ENCODE results near the gene CDRT4. TPM values are rescaled to one million over a fixed set of nuclear protein-coding genes. Genes with fewer than 3 reads are reported as not detected.
"Not testable (repeated sequence)": the region's sequence is repeated elsewhere in the genome, so short reads cannot be mapped to it uniquely, and the experiment has no call there.

CDRT4 gene
- total RNA-seq, 1 experiment from 2014 or later: 17.9 TPM

DNA sequence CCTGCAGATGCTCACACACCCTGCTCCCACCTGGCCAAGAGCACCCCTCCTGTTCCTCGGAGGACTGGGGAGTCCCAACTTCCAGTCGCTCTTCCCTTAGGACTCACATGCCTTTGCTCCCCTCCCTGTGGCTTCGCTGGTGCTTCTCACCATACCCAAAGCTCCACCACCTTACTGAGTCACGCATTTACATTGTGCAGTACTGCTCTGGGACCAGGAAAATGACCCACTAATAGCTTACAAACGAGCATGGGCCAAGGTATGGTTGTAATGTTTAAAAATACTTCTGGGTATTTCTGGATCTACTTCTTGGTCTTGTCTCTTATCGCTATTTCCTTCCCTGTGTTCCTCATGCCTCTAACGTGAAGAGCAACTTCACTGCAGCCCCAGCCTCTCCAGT, 41.0 kb upstream of the CDRT4 start:
- H3K27ac ChIP-seq: no peak overlapping the region
- no peaks in the 10 kb centered on the region for H3K79me2 ChIP-seq (ENCODE audit: low read depth)
- no peak for DNase-seq
- H3K4me3 ChIP-seq: no peak overlapping the region
- ChIA-PET POLR2A (ENCODE audit: unreplicated experiment) (no interaction called here), CTCF (no interaction called here)
- no TSS peak for BruUV-seq (replicated peaks)
- no peaks in the 10 kb centered on the region for H3K36me3 ChIP-seq (ENCODE audit: low read depth)
- H3K9me2 ChIP-seq (ENCODE audit: insufficient read depth): no peaks in the 10 kb centered on the region
- no peaks in the 10 kb centered on the region for H3K4me1 ChIP-seq (replicated peaks; ENCODE audit: insufficient read depth)
- H3F3A ChIP-seq (ENCODE audit: insufficient read depth, low read depth): no peaks in the 10 kb centered on the region
- H3K9me3 ChIP-seq (ENCODE audit: insufficient read depth, low read depth): no peaks in the 10 kb centered on the region
- no peak overlapping the region for H2AFZ ChIP-seq
- TF ChIP-seq EZH2 (IDR thresholded peaks at IDR 0.05; ENCODE audit: low read depth): no peak
- TF ChIP-seq, protein P1, sequence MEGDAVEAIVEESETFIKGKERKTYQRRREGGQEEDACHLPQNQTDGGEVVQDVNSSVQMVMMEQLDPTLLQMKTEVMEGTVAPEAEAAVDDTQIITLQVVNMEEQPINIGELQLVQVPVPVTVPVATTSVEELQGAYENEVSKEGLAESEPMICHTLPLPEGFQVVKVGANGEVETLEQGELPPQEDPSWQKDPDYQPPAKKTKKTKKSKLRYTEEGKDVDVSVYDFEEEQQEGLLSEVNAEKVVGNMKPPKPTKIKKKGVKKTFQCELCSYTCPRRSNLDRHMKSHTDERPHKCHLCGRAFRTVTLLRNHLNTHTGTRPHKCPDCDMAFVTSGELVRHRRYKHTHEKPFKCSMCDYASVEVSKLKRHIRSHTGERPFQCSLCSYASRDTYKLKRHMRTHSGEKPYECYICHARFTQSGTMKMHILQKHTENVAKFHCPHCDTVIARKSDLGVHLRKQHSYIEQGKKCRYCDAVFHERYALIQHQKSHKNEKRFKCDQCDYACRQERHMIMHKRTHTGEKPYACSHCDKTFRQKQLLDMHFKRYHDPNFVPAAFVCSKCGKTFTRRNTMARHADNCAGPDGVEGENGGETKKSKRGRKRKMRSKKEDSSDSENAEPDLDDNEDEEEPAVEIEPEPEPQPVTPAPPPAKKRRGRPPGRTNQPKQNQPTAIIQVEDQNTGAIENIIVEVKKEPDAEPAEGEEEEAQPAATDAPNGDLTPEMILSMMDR (conservative IDR thresholded peaks at IDR 0.05): no peak
- H3K4me2 ChIP-seq: no peak overlapping the region
- intact Hi-C loops (cut with micrococcal nuclease; ENCODE audit: unreplicated experiment): no loop called here
- no peaks in the 10 kb centered on the region for H4K20me1 ChIP-seq (ENCODE audit: insufficient read depth)
- no peaks in the 10 kb centered on the region for H3K27me3 ChIP-seq (ENCODE audit: insufficient read depth, low read depth)

DNA sequence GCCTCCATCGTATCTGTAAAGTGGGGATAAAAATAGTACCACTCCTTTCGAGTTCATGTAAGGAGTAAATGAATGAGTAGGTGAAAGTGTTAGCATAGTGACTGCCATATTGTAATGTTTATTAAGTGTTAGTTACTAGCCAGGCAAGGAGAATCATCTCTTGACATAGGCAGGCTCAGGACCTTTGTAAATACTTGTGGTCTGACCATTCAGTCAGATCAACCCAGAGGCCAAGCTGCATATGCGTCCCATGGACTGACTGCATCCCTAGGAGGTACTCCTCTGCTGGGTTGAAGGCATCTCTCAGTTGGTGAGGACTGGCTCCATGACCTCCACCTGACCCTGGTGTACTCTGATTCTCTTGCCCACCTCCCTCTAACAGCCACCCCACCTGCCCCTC, 40.5 kb upstream of the CDRT4 start:
- BruUV-seq (replicated peaks): no TSS peak
- H3K4me2 ChIP-seq: no peak overlapping the region
- POLR2A ChIA-PET (ENCODE audit: unreplicated experiment): no interaction called here
- H3K4me3 ChIP-seq: no peak overlapping the region
- no peak overlapping the region for H2AFZ ChIP-seq
- H3K27me3 ChIP-seq (ENCODE audit: insufficient read depth, low read depth): no peaks in the 10 kb centered on the region
- H3K79me2 ChIP-seq (ENCODE audit: low read depth): no peaks in the 10 kb centered on the region
- intact Hi-C loops (cut with micrococcal nuclease; ENCODE audit: unreplicated experiment): no loop called here
- DNase-seq: no peak
- H3K9me3 ChIP-seq (ENCODE audit: insufficient read depth, low read depth): no peaks in the 10 kb centered on the region
- no peak for TF ChIP-seq EZH2 (IDR thresholded peaks at IDR 0.05; ENCODE audit: low read depth)
- TF ChIP-seq, protein P1 (conservative IDR thresholded peaks at IDR 0.05): no peak
- no peaks in the 10 kb centered on the region for H3F3A ChIP-seq (ENCODE audit: insufficient read depth, low read depth)
- no peaks in the 10 kb centered on the region for H3K9me2 ChIP-seq (ENCODE audit: insufficient read depth)
- H4K20me1 ChIP-seq (ENCODE audit: insufficient read depth): no peaks in the 10 kb centered on the region
- CTCF ChIA-PET: no interaction called here
- H3K36me3 ChIP-seq (ENCODE audit: low read depth): no peaks in the 10 kb centered on the region
- H3K27ac ChIP-seq: no peak overlapping the region
- no peaks in the 10 kb centered on the region for H3K4me1 ChIP-seq (replicated peaks; ENCODE audit: insufficient read depth)

DNA sequence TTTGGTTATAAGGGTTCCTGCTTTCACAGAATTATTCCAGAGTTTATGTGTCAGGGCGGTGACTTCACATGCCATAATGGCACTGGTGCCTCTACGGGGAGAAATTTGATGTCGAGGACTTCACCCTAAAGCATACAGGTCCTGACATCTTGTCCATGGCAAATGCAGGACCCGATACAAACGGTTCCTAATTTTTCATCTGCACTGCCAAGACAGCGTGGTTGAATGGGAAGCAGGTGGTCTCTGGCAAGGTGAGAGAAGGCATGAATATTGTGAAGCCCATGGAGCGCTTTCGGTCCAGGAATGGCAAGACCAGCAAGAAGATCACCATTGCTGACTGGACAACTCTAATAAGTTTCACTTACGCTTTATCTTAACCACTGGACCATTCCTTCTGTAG, 39.6 kb upstream of the CDRT4 start:
- intact Hi-C loops (cut with micrococcal nuclease; ENCODE audit: unreplicated experiment): no loop called here
- POLR2A ChIA-PET (ENCODE audit: unreplicated experiment): no interaction called here
- Histone ChIP-seq H3K4me3 (no peak overlapping the region), H3K27ac (no peak overlapping the region), H3K27me3 (ENCODE audit: insufficient read depth, low read depth) (no peaks in the 10 kb centered on the region), H3K9me3 (ENCODE audit: insufficient read depth, low read depth) (no peaks in the 10 kb centered on the region), H3K4me2 (no peak overlapping the region), H3K4me1 (replicated peaks; ENCODE audit: insufficient read depth) (no peaks in the 10 kb centered on the region), H3K9me2 (ENCODE audit: insufficient read depth) (no peaks in the 10 kb centered on the region), H3F3A (ENCODE audit: insufficient read depth, low read depth) (no peaks in the 10 kb centered on the region), H4K20me1 (ENCODE audit: insufficient read depth) (no peaks in the 10 kb centered on the region), H3K79me2 (ENCODE audit: low read depth) (no peaks in the 10 kb centered on the region), H3K36me3 (ENCODE audit: low read depth) (no peaks in the 10 kb centered on the region), H2AFZ (no peak overlapping the region)
- CTCF ChIA-PET: interaction anchor here (0.6 kb wide), 1 partner anchor 70 kb away, joined by 3 read pairs; no protein-coding TSS in a partner anchor
- no peak for DNase-seq
- TF ChIP-seq, protein P1 (conservative IDR thresholded peaks at IDR 0.05): no peak
- no peak for TF ChIP-seq EZH2 (IDR thresholded peaks at IDR 0.05; ENCODE audit: low read depth)
- no TSS peak for BruUV-seq (replicated peaks)

DNA sequence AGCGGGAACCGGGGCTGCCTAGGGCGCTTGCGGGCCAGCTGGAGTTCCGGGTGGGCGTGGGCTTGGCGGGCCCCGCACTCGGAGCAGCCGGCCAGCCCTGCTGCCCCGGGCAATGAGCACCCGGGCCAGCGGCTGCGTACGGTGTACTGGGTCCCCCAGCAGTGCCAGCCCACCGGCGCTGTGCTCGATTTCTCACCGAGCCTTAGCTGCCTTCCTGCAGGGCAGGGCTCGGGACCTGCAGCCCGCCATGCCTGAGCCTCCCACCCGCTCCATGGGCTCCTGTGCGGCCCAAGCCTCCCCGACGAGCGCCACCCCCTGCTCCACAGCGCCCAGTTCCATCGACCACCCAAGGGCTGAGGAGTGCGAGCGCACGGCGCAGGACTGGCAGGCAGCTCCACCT, 38.3 kb upstream of the CDRT4 start:
- H3F3A ChIP-seq (ENCODE audit: insufficient read depth, low read depth); H3K27me3 ChIP-seq (ENCODE audit: insufficient read depth, low read depth); CTCF ChIA-PET; H3K36me3 ChIP-seq (ENCODE audit: low read depth); H3K4me2 ChIP-seq; H3K27ac ChIP-seq; H2AFZ ChIP-seq; H3K4me3 ChIP-seq; H3K9me3 ChIP-seq (ENCODE audit: insufficient read depth, low read depth); H3K79me2 ChIP-seq (ENCODE audit: low read depth); DNase-seq; H4K20me1 ChIP-seq (ENCODE audit: insufficient read depth); POLR2A ChIA-PET (ENCODE audit: unreplicated experiment); H3K9me2 ChIP-seq (ENCODE audit: insufficient read depth); H3K4me1 ChIP-seq (replicated peaks; ENCODE audit: insufficient read depth); intact Hi-C loops (cut with micrococcal nuclease; ENCODE audit: unreplicated experiment); BruUV-seq (replicated peaks): not testable (repeated sequence)

Data from PC-9 (cell line).